GM19438 (cell line): ENCODE data around the gene PRPSAP1.
"Not testable (repeated sequence)": the region's sequence is repeated elsewhere in the genome, so short reads cannot be mapped to it uniquely, and the experiment has no call there.

ENCODE experiments used
- ATAC-seq: cut with Tn5 transposase; IDR thresholded peaks from one replicate; pipeline ENCODE4 v1.9.1; 2021; ENCODE audit warnings: low read depth; ENCODE audit not compliant: unreplicated experiment

The PRPSAP1 gene

GRCh38 chr17:76331083-76331482 lies 22.6 kb downstream of the PRPSAP1 start:
- ATAC-seq: no peak

GRCh38 chr17:76329664-76330063 lies 24.1 kb downstream of the PRPSAP1 start:
- ATAC-seq: no peak

- ATAC-seq: no peak
These were observed 26.0 kb downstream of the PRPSAP1 start for GRCh38 chr17:76327696-76328095.

- ATAC-seq: no peak
These were observed 27.4 kb downstream of the PRPSAP1 start for GRCh38 chr17:76326306-76326705.

GRCh38 chr17:76318586-76318985 lies 35.1 kb downstream of the PRPSAP1 start:
- no peak for ATAC-seq

- no peak for ATAC-seq
These were observed 36.2 kb downstream of the PRPSAP1 start for GRCh38 chr17:76317535-76317934.

- ATAC-seq: no peak
These were observed 39.1 kb downstream of the PRPSAP1 start for GRCh38 chr17:76314392-76315227.

- no peak for ATAC-seq
These were observed 41.0 kb downstream of the PRPSAP1 start for GRCh38 chr17:76312735-76313134.

- no peak for ATAC-seq
These were observed 44.3 kb downstream of the PRPSAP1 start for GRCh38 chr17:76309461-76309860.

- no peak for ATAC-seq
These were observed 45.8 kb downstream of the PRPSAP1 start, which contains the start of gene QRICH2 for GRCh38 chr17:76307966-76308338. Gene QRICH2 (minus strand): TSS chr17:76308276. CDS start chr17:76307998, 278 bp downstream.

- no peak for ATAC-seq
These were observed 46.3 kb downstream of the PRPSAP1 start for GRCh38 chr17:76307299-76307965.

GRCh38 chr17:76305135-76305454 lies 48.6 kb downstream of the PRPSAP1 start:
- ATAC-seq: not testable (repeated sequence)

GRCh38 chr17:76304226-76305134 lies 49.2 kb downstream of the PRPSAP1 start:
- no peak for ATAC-seq

- ATAC-seq: no peak
These were observed 56.3 kb downstream of the PRPSAP1 start for GRCh38 chr17:76297436-76297835.

GRCh38 chr17:76296889-76297288 lies 56.8 kb downstream of the PRPSAP1 start:
- ATAC-seq: no peak

GRCh38 chr17:76296186-76296585 lies 57.5 kb downstream of the PRPSAP1 start:
- no peak for ATAC-seq

GRCh38 chr17:76293106-76293505 lies 60.6 kb downstream of the PRPSAP1 start:
- no peak for ATAC-seq

- ATAC-seq: no peak
These were observed 61.1 kb downstream of the PRPSAP1 start for GRCh38 chr17:76292567-76292966.

GRCh38 chr17:76281573-76282371 lies 71.9 kb downstream of the PRPSAP1 start:
- no peak for ATAC-seq

GRCh38 chr17:76280650-76281049 lies 73.1 kb downstream of the PRPSAP1 start:
- ATAC-seq: no peak
